Endothelial cell of umbilical vein (primary cell): ENCODE data around the gene UNC5B. TPM values are rescaled to one million over a fixed set of nuclear protein-coding genes. Genes with fewer than 3 reads are reported as not detected.

ENCODE experiments used
- BruUV-seq: library from RNA; stranded (reverse); fragments of 400-500 nt; replicated peaks from 2 replicates; lab custom pipeline; 2021; lab: Mats Ljungman, UMichigan
- CTCF ChIA-PET: fragments of 300-600, 350-600 bp; sonication (Branson Sonifier 250); formaldehyde crosslinking; loops from one replicate; lab custom pipeline; 2021; ENCODE audit warnings: antibody characterized with exemption, inconsistent platforms; lab: Charles Lee
- POLR2A ChIA-PET: fragments of 300-600, 350-600 bp; sonication (Branson Sonifier 250); formaldehyde crosslinking; loops from one replicate; lab custom pipeline; 2021; ENCODE audit warnings: antibody characterized with exemption, inconsistent platforms; lab: Charles Lee
- DNase-seq: peaks from one replicate; pipeline ENCODE4 v3.0.0-alpha.2; 2011; ENCODE audit warnings: low read depth, low spot score
- FAIRE-seq: peaks from 2 replicates; lab custom pipeline; 2011; peaks lifted over from hg19 to GRCh38; lab: Jason Lieb, UNC
- H2AFZ ChIP-seq: 2 replicates; pipeline ENCODE4 v1.6.0; 2012; ENCODE audit warnings: low read depth, low read length, control low read depth, inconsistent platforms
- H3K27ac ChIP-seq: 2 replicates; pipeline ENCODE4 v1.5.1; 2011; ENCODE audit warnings: low read depth, mild to moderate bottlenecking, control low read depth, low read length, moderate library complexity; ENCODE audit not compliant: insufficient read depth
- H3K27me3 ChIP-seq, 2 experiments: 2 replicates each; pipeline versions ENCODE4 v1.6.0 to v1.6.1; 2011; ENCODE audit warnings: low read length in 2 of 2, mixed read lengths in 1 of 2; ENCODE audit not compliant: control insufficient read depth in 2 of 2, insufficient read depth in 2 of 2
- H3K36me3 ChIP-seq, 2 experiments: 2 replicates in 1 of 2; 3 replicates in 1 of 2; pipeline ENCODE4 v1.5.1; 2011; ENCODE audit warnings: low read length in 2 of 2, mild to moderate bottlenecking in 1 of 2, moderate library complexity in 1 of 2; ENCODE audit not compliant: control insufficient read depth in 2 of 2, insufficient read depth in 2 of 2; ENCODE audit errors: extremely low read depth in 1 of 2
- H3K4me1 ChIP-seq: 3 replicates; pipeline ENCODE4 v1.5.1; 2011; ENCODE audit warnings: mild to moderate bottlenecking, low read length; ENCODE audit not compliant: control insufficient read depth, insufficient read depth; ENCODE audit errors: extremely low read depth
- H3K4me2 ChIP-seq: 2 replicates; pipeline ENCODE4 v1.6.1; 2011; ENCODE audit warnings: low read length, control low read depth, mixed read lengths; ENCODE audit not compliant: insufficient read depth
- H3K4me3 ChIP-seq, 3 experiments: fragments of 200-600 bp in 1 of 3; sonication (generic), shearing (Covaris generic) in 1 of 3; replicated peaks in 1 of 3; 2 replicates each; pipeline ENCODE4 v1.5.1; 2011 to 2016; ENCODE audit warnings: control low read depth in 3 of 3, low read length in 3 of 3, mild to moderate bottlenecking in 2 of 3, inconsistent platforms in 1 of 3, low read depth in 1 of 3, moderate library complexity in 1 of 3; ENCODE audit not compliant: insufficient read depth in 1 of 3
- H3K79me2 ChIP-seq: 2 replicates; pipeline ENCODE4 v1.6.0; 2012; ENCODE audit warnings: low read length, inconsistent platforms; ENCODE audit not compliant: control insufficient read depth, insufficient read depth
- H3K9ac ChIP-seq: replicated peaks from 2 replicates; pipeline ENCODE3; 2011; ENCODE audit warnings: low read length, control low read depth; ENCODE audit not compliant: insufficient read depth; ENCODE audit errors: extremely low read depth
- H3K9me1 ChIP-seq: replicated peaks from 3 replicates; pipeline ENCODE4 v1.6.0; 2011; ENCODE audit warnings: mild to moderate bottlenecking, low read length; ENCODE audit not compliant: control insufficient read depth, insufficient read depth; ENCODE audit errors: extremely low read depth
- H3K9me3 ChIP-seq: replicated peaks from 2 replicates; pipeline ENCODE4 v1.5.1; 2012; ENCODE audit warnings: low read length, inconsistent platforms; ENCODE audit not compliant: control insufficient read depth, insufficient read depth
- H4K20me1 ChIP-seq: replicated peaks from 2 replicates; pipeline ENCODE3; 2011; ENCODE audit warnings: mild to moderate bottlenecking, low read length; ENCODE audit not compliant: control insufficient read depth, insufficient read depth; ENCODE audit errors: extremely low read depth
- EZH2 ChIP-seq: IDR thresholded peaks from 2 replicates; pipeline ENCODE4 v1.6.1; 2012; ENCODE audit warnings: borderline replicate concordance, low read depth, mild to moderate bottlenecking, moderate library complexity, low read length, inconsistent platforms; ENCODE audit not compliant: severe bottlenecking
- FOS ChIP-seq: IDR thresholded peaks from 2 replicates; pipeline ENCODE4 v1.6.1; 2011; ENCODE audit warnings: mild to moderate bottlenecking, low read length, moderate library complexity, borderline replicate concordance; ENCODE audit not compliant: insufficient read depth
- GATA2 ChIP-seq: IDR thresholded peaks from 2 replicates; pipeline ENCODE4 v1.7.0; 2011; ENCODE audit warnings: low read depth, mild to moderate bottlenecking, moderate library complexity, mixed read lengths, low read length; ENCODE audit not compliant: insufficient read length, insufficient read depth
- JUN ChIP-seq: IDR thresholded peaks from 2 replicates; pipeline ENCODE4 v1.6.1; 2011; ENCODE audit warnings: borderline replicate concordance, low read depth; ENCODE audit not compliant: insufficient read length, insufficient read depth
- MYC ChIP-seq: IDR thresholded peaks from one replicate; pipeline ENCODE4 v1.6.1; 2011; ENCODE audit warnings: mild to moderate bottlenecking, low read depth, low read length
- POLR2A ChIP-seq: IDR thresholded peaks from 2 replicates; pipeline ENCODE4 v1.6.1; 2012; ENCODE audit warnings: low read depth, mild to moderate bottlenecking, control low read depth, low read length
- POLR2AphosphoS5 ChIP-seq: IDR thresholded peaks from 2 replicates; pipeline ENCODE4 v1.6.1; 2012; ENCODE audit warnings: low read depth, mild to moderate bottlenecking, control low read depth, low read length, moderate library complexity; ENCODE audit not compliant: insufficient read depth
- dilution Hi-C: fragments of 300-500 bp; cut with MboI; formaldehyde crosslinking; loops from one replicate; pipeline ENCODE4 v1.15.0; 2019; ENCODE audit warnings: low sequenced_read_pairs; ENCODE audit not compliant: extremely low pct_ligation_motif_present
- intact Hi-C: fragments of 100-400 bp; cut with micrococcal nuclease; formaldehyde crosslinking; loops from one replicate; pipeline ENCODE4 v1.10.0; 2022
- polyA plus RNA-seq, 4 experiments: library from polyadenylated mRNA; depleted of rRNA in 3 of 4; stranded (reverse) in 3 of 4; unstranded in 1 of 4; fragments of >200 nt; gene quantifications; 2 replicates each; pipeline versions ENCODE4 v1.2.1 to v1.2.3, GENCODE V29; 2011 to 2012; ENCODE audit warnings: missing spikeins in 1 of 4
- total RNA-seq: library from RNA; stranded (reverse); gene quantifications from 2 replicates; pipeline ENCODE4 v1.2.3, GENCODE V29; 2021
- TF ChIP-seq, protein P1 (sequence below), 2 donors: IDR thresholded peaks; 1 replicate in 1 of 2; 2 replicates in 1 of 2; pipeline ENCODE4 v1.5.1; 2011; ENCODE audit warnings: low read length in 2 of 2, mild to moderate bottlenecking in 2 of 2, moderate library complexity in 2 of 2, control low read depth in 1 of 2, inconsistent platforms in 1 of 2, low read depth in 1 of 2; ENCODE audit not compliant: insufficient read depth in 1 of 2; ENCODE audit errors: extremely low read depth in 1 of 2
- TF ChIP-seq, protein P2 (sequence below): IDR thresholded peaks from 2 replicates; pipeline ENCODE4 v1.6.1; 2011; ENCODE audit not compliant: insufficient read depth, insufficient read length

The UNC5B gene
- total and polyA plus RNA-seq, 2 donors (not counting 3 experiments of a cell fraction or from before 2014, with no cell fraction given) = 0.39 to 2.5 TPM

- BruUV-seq = no TSS peak
- POLR2A ChIA-PET = no interaction called here
Observed at GRCh38 chr10:71188201-71188600, 24.2 kb upstream of the UNC5B start.

More at GRCh38 chr10:71188201-71188600, 24.2 kb upstream of the UNC5B start:
- no peaks in the 10 kb centered on the region for H3K9me1 ChIP-seq
- no peak for DNase-seq
- no peak for FAIRE-seq
- H3K79me2 ChIP-seq = no peaks in the 10 kb centered on the region
- dilution Hi-C loops = no loop called here
- H2AFZ ChIP-seq = no peak overlapping the region
- H3K4me2 ChIP-seq = no peak overlapping the region
- no peak for TF ChIP-seq POLR2A
- no peak for TF ChIP-seq EZH2
- no peak for TF ChIP-seq POLR2AphosphoS5
- TF ChIP-seq FOS = no peak
- no peak for TF ChIP-seq JUN
- TF ChIP-seq, protein P1, sequence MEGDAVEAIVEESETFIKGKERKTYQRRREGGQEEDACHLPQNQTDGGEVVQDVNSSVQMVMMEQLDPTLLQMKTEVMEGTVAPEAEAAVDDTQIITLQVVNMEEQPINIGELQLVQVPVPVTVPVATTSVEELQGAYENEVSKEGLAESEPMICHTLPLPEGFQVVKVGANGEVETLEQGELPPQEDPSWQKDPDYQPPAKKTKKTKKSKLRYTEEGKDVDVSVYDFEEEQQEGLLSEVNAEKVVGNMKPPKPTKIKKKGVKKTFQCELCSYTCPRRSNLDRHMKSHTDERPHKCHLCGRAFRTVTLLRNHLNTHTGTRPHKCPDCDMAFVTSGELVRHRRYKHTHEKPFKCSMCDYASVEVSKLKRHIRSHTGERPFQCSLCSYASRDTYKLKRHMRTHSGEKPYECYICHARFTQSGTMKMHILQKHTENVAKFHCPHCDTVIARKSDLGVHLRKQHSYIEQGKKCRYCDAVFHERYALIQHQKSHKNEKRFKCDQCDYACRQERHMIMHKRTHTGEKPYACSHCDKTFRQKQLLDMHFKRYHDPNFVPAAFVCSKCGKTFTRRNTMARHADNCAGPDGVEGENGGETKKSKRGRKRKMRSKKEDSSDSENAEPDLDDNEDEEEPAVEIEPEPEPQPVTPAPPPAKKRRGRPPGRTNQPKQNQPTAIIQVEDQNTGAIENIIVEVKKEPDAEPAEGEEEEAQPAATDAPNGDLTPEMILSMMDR (IDR thresholded peaks at IDR 0.05; ENCODE audit: extremely low read depth in 1 of 2, insufficient read depth in 1 of 2, low read depth in 1 of 2, low read length in 2 of 2) = no peak
- TF ChIP-seq MYC = no peak
- TF ChIP-seq, protein P2, sequence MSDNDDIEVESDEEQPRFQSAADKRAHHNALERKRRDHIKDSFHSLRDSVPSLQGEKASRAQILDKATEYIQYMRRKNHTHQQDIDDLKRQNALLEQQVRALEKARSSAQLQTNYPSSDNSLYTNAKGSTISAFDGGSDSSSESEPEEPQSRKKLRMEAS = no peak
- no peak for TF ChIP-seq GATA2
- no peaks in the 10 kb centered on the region for H4K20me1 ChIP-seq
- H3K9me3 ChIP-seq = no peaks in the 10 kb centered on the region
- no peaks in the 10 kb centered on the region for H3K4me1 ChIP-seq
- H3K27me3 ChIP-seq = peaks cover 5 to 7% of the 10 kb centered on the region in 2 experiments
- H3K36me3 ChIP-seq = no peaks in the 10 kb centered on the region
- intact Hi-C loops = no loop called here
- H3K9ac ChIP-seq = no peak overlapping the region
- CTCF ChIA-PET = no interaction called here
- H3K27ac ChIP-seq = no peak overlapping the region
- no peak overlapping the region for H3K4me3 ChIP-seq
